Aortic smooth muscle cell (primary cell): ENCODE data around the gene SPOCK3. TPM values are rescaled to one million over a fixed set of nuclear protein-coding genes. Genes with fewer than 3 reads are reported as not detected.

ENCODE experiments used
- total RNA-seq: library from RNA; depleted of rRNA; stranded (reverse); fragments of >200 nt; gene quantifications from 2 replicates; pipeline ENCODE4 v1.2.3, GENCODE V29; 2014

The SPOCK3 gene
- total RNA-seq: 1.1 and 1.5 TPM in 2 replicates

GRCh38 chr4:167234316-167234881, at the start of gene SPOCK3:
TSS of gene SPOCK3 (minus strand) at chr4:167234494.

